ENCODE data around the gene CABLES1. TPM values are rescaled to one million over a fixed set of nuclear protein-coding genes. Genes with fewer than 3 reads are reported as not detected.

Gene CABLES1
- total and polyA plus RNA-seq, 2 of the 4 experiments (the other 2 are of a cell fraction): 4.7 to 5.7 TPM

DNA sequence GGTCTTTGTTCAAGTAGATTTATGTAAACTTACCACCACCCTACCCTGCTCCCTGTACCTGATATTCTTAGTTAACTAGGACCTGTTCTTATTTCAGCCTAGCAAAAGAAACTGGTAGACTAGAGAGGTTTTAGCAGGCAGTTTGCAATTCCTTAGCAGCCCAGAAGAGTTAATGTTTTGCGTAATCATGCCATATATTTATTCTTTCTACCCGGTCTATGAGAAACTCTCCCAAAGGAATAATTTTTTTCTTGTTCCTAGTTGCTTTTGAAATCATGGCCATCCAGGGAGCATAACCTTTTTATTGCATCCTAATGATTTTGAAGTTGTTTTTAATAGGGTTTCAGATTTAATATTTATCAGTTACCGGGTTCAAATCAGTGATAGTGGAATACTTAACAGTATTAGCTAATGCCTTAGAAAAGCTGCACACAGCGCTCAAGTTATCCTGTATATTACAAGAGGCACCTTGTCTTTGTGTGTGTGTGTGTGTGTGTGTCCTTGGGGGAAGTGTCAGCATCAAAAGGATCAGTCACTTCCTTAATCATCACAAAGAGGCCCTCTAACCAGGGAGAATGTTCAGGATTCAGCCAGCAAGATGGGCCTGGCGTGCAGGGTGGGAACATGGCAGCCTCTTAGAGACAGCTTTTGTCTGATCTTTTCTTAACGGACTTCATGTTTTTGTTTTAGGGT lies 52.9 kb downstream of the CABLES1 start:
- DNase-seq: no peak
- WGBS, 2 experiments (ENCODE audit: extremely low coverage in 2 of 2, insufficient read length in 1 of 2): no CpG with 5 or more reads among the region's 6 CpGs
- no peak overlapping the region for H2BK15ac ChIP-seq (ENCODE audit: low read depth, low read length)
- H3K18ac ChIP-seq (ENCODE audit: low read depth, low read length): no peak overlapping the region
- no peak overlapping the region for H4K5ac ChIP-seq (ENCODE audit: low read depth, low read length)
- H2BK5ac ChIP-seq (ENCODE audit: low read depth, low read length, poor library complexity, severe bottlenecking): peak overlapping the region; percentile 9
- H4K20me1 ChIP-seq (ENCODE audit: insufficient read depth, low read length): peaks cover 26% of the 10 kb centered on the region
- no peaks in the 10 kb centered on the region for H3K27me3 ChIP-seq (ENCODE audit: control insufficient read depth, insufficient read depth, low read length)
- H3K56ac ChIP-seq (ENCODE audit: extremely low read depth, insufficient read depth, low read length): no peak overlapping the region
- no peak overlapping the region for H2BK120ac ChIP-seq (ENCODE audit: low read depth, low read length)
- H4K8ac ChIP-seq (ENCODE audit: low read depth in 2 of 2, low read length in 2 of 2): no peak overlapping the region; a peak in 1 of 4 replicates
- H2AK9ac ChIP-seq (replicated peaks; ENCODE audit: low read depth, low read length, poor library complexity): no peak overlapping the region
- H3K4me1 ChIP-seq (ENCODE audit: control insufficient read depth, insufficient read depth, low read length): peaks cover 16% of the 10 kb centered on the region
- POLR2A ChIA-PET (ENCODE audit: unreplicated experiment): no interaction called here
- no peak overlapping the region for H3K9ac ChIP-seq (ENCODE audit: low read depth, low read length)
- dilution Hi-C loops (cut with HindIII; ENCODE audit: low sequenced_read_pairs, unreplicated experiment) (no loop called here), in situ Hi-C loops (cut with MboI; ENCODE audit: low sequenced_read_pairs) (no loop called here), intact Hi-C loops (cut with micrococcal nuclease) (loop anchor here (10.0 kb wide), 1 partner anchor 77 kb away; no protein-coding TSS in a partner anchor)
- H3K9me3 ChIP-seq (ENCODE audit: control insufficient read depth, insufficient read depth, low read length): no peaks in the 10 kb centered on the region; the same call in 1 of the 2 replicates
- H3K36me3 ChIP-seq (ENCODE audit: control insufficient read depth, insufficient read depth, low read length): peaks cover 16% of the 10 kb centered on the region
- no peak for ATAC-seq (ENCODE audit: low read depth)
- no peak overlapping the region for H4K91ac ChIP-seq (ENCODE audit: insufficient read depth, low read depth, low read length)
- CTCF ChIA-PET: no interaction called here
- no peak overlapping the region for H3K4me2 ChIP-seq (ENCODE audit: low read depth, low read length)
- no peak overlapping the region for H2BK20ac ChIP-seq (ENCODE audit: low read depth, low read length)
- no peak overlapping the region for H3K4ac ChIP-seq (ENCODE audit: low read depth, low read length)
- TF ChIP-seq MAZ (IDR thresholded peaks at IDR 0.05; ENCODE audit: borderline replicate concordance, low read depth, low read length) (no peak), BHLHE40 (IDR thresholded peaks at IDR 0.05; ENCODE audit: low read depth, low read length) (no peak), CEBPB (IDR thresholded peaks at IDR 0.05; ENCODE audit: low read depth, low read length) (peak; percentile 35)
- no peak overlapping the region for H3K14ac ChIP-seq (replicated peaks; ENCODE audit: low read depth, low read length)
- H3K27ac ChIP-seq (ENCODE audit: insufficient read depth, low read length): no peak overlapping the region
- peaks cover 23% of the 10 kb centered on the region for H3K9me1 ChIP-seq (ENCODE audit: insufficient read depth, low read length)
- peaks cover 21 to 79% of the 10 kb centered on the region in 2 experiments; a peak in 3 of 4 replicates for H3K79me1 ChIP-seq (ENCODE audit: low read depth in 1 of 2, low read length in 2 of 2)
- peak overlapping the region; percentile 55; the same call in 1 of the 2 replicates for H3K23ac ChIP-seq (ENCODE audit: low read depth, low read length)
- H2AK5ac ChIP-seq (ENCODE audit: low read depth, low read length): peak overlapping the region; percentile 46; the same call in 1 of the 2 replicates
- H3K4me3 ChIP-seq (ENCODE audit: insufficient read depth, low read depth, low read length): no peak overlapping the region
- BruUV-seq (replicated peaks): no TSS peak
- peak overlapping the region; percentile 10 for H2AFZ ChIP-seq (replicated peaks; ENCODE audit: low read length, poor library complexity)
